ENCODE data around the gene ERC1. TPM values are rescaled to one million over a fixed set of nuclear protein-coding genes. Genes with fewer than 3 reads are reported as not detected.

Gene ERC1
- total RNA-seq, 1 donor from 2014 or later: 79.5 TPM

DNA sequence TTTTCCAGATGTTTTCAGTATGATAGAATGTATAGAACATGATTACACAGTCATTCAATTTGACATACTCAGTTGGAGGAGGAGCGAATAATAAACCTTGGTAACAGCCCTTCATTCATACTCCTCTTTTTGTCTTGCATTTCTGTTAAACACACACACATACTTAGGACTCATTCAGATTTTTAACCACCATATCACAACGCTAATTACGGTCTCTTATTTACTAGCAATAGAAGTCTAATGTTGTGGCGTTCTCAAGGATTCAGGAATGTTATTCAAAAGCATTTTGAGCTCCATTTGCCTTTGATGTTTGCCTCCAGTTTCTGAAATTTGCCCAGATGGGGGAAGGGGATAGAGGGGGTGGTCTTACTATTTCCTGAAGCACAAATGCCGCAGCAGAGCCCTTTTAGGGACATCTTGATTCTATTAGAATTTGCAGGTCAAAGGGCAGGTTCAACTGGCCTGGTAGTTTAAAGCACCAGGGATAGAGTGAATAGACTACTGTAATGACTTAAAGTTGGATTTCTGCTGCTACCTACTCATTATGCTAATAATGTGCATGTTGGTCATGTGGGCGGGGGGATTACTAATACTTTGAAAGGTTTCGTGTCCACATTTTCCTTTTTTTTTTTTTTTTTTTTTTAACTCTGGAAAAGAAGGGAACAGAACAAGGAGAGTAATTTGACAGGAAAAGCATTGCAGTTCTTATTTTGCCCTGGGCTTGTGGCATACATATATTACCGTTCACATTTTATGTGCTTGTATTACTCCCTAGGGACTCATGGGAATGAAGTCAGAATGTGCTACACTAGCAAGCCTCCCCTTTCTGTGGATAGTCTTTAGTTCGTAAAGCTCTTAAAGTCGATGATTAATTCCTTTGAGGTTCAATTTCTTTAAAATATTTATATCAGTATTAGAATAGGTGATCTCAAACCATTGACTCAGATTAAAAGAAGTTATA is 376.6 kb downstream of the ERC1 start:
- no peaks in the 10 kb centered on the region for H3K9me3 Mint-ChIP-seq (ENCODE audit: unreplicated experiment)
- H3K4me1 Mint-ChIP-seq (ENCODE audit: unreplicated experiment): peaks cover 51% of the 10 kb centered on the region
- H3K27me3 Mint-ChIP-seq (ENCODE audit: unreplicated experiment): no peaks in the 10 kb centered on the region
- TF ChIP-seq, protein P1, sequence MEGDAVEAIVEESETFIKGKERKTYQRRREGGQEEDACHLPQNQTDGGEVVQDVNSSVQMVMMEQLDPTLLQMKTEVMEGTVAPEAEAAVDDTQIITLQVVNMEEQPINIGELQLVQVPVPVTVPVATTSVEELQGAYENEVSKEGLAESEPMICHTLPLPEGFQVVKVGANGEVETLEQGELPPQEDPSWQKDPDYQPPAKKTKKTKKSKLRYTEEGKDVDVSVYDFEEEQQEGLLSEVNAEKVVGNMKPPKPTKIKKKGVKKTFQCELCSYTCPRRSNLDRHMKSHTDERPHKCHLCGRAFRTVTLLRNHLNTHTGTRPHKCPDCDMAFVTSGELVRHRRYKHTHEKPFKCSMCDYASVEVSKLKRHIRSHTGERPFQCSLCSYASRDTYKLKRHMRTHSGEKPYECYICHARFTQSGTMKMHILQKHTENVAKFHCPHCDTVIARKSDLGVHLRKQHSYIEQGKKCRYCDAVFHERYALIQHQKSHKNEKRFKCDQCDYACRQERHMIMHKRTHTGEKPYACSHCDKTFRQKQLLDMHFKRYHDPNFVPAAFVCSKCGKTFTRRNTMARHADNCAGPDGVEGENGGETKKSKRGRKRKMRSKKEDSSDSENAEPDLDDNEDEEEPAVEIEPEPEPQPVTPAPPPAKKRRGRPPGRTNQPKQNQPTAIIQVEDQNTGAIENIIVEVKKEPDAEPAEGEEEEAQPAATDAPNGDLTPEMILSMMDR (IDR thresholded peaks at IDR 0.05): no peak
- no peak for DNase-seq (ENCODE audit: extremely low spot score, unreplicated experiment)
- peaks cover 8% of the 10 kb centered on the region for H3K36me3 Mint-ChIP-seq (ENCODE audit: unreplicated experiment)
- H3K4me3 Mint-ChIP-seq (ENCODE audit: unreplicated experiment): peak overlapping the region; percentile 53
- peak overlapping the region; percentile 90 for H3K27ac Mint-ChIP-seq (ENCODE audit: unreplicated experiment)

GRCh38 chr12:1369460-1369859 is 378.4 kb downstream of the ERC1 start:
- Mint-ChIP-seq H3K27me3 (ENCODE audit: unreplicated experiment) (no peaks in the 10 kb centered on the region), H3K4me1 (ENCODE audit: unreplicated experiment) (peaks cover 65% of the 10 kb centered on the region), H3K4me3 (ENCODE audit: unreplicated experiment) (no peak overlapping the region), H3K36me3 (ENCODE audit: unreplicated experiment) (peaks cover 13% of the 10 kb centered on the region), H3K27ac (ENCODE audit: unreplicated experiment) (peak overlapping the region; percentile 13), H3K9me3 (ENCODE audit: unreplicated experiment) (no peaks in the 10 kb centered on the region)
- TF ChIP-seq, protein P1 (IDR thresholded peaks at IDR 0.05): no peak
- DNase-seq (ENCODE audit: extremely low spot score, unreplicated experiment): no peak

DNA sequence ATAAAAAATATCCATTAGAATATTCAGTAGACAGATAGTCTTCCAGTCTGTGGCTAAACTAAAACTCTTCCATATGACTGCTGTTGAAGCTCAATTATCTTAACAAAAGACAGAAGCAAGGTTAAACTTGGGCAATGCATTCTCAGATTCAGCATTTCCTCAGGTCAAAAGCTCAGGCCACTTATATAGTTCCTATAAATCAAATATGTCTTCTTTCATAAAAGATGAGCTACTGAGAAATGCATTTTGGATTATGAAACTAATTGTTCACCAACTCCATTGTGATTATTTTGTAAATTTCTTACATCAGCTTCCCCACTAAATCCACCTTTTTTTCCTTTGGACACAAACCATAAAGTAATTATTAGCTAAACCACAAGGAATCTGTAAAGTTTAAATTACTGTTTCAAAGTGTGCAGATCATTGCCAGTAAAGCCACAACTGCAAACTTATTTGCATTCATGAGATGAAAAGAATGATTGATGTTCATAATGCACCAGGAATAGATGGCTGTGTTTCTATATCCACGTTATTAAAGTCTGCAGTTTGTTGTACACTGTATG is 379.0 kb downstream of the ERC1 start:
- DNase-seq (ENCODE audit: extremely low spot score, unreplicated experiment): no peak
- TF ChIP-seq, protein P1 (IDR thresholded peaks at IDR 0.05): no peak
- H3K4me1 Mint-ChIP-seq (ENCODE audit: unreplicated experiment): peaks cover 69% of the 10 kb centered on the region

GRCh38 chr12:1373901-1374735 is 383.1 kb downstream of the ERC1 start:
- H3K4me3 Mint-ChIP-seq (ENCODE audit: unreplicated experiment): peak overlapping the region; percentile 35
- TF ChIP-seq, protein P1 (IDR thresholded peaks at IDR 0.05): no peak
- peak overlapping the region; percentile 92 for H3K27ac Mint-ChIP-seq (ENCODE audit: unreplicated experiment)
- no peak for DNase-seq (ENCODE audit: extremely low spot score, unreplicated experiment)
- H3K9me3 Mint-ChIP-seq (ENCODE audit: unreplicated experiment): no peaks in the 10 kb centered on the region
- H3K27me3 Mint-ChIP-seq (ENCODE audit: unreplicated experiment): no peaks in the 10 kb centered on the region
- peaks cover 30% of the 10 kb centered on the region for H3K36me3 Mint-ChIP-seq (ENCODE audit: unreplicated experiment)
- H3K4me1 Mint-ChIP-seq (ENCODE audit: unreplicated experiment): peaks cover 42% of the 10 kb centered on the region

More for the DNA sequence above, 379.0 kb downstream of the ERC1 start:
- H3K4me3 Mint-ChIP-seq (ENCODE audit: unreplicated experiment): no peak overlapping the region
- H3K27me3 Mint-ChIP-seq (ENCODE audit: unreplicated experiment): no peaks in the 10 kb centered on the region
- peaks cover 15% of the 10 kb centered on the region for H3K36me3 Mint-ChIP-seq (ENCODE audit: unreplicated experiment)
- no peak overlapping the region for H3K27ac Mint-ChIP-seq (ENCODE audit: unreplicated experiment)
- H3K9me3 Mint-ChIP-seq (ENCODE audit: unreplicated experiment): no peaks in the 10 kb centered on the region
